BE2C (cell line): ENCODE data around the gene LRRC8D.

Experiments
- DNase-seq: peaks from one replicate; pipeline ENCODE4 v3.0.0-alpha.2; 2020
- H3K27me3 ChIP-seq: fragments of 250-450 bp; sonication (Bioruptor Pico); 2 replicates; pipeline ENCODE4 v1.5.1; 2020; ENCODE audit warnings: mild to moderate bottlenecking
- H3K36me3 ChIP-seq: fragments of 250-450 bp; sonication (Bioruptor Pico); 2 replicates; pipeline ENCODE4 v1.5.1; 2020; ENCODE audit warnings: mild to moderate bottlenecking
- H3K4me1 ChIP-seq: fragments of 250-450 bp; sonication (Bioruptor Pico); 2 replicates; pipeline ENCODE4 v1.5.1; 2020
- H3K4me3 ChIP-seq: 2 replicates; pipeline ENCODE4 v1.5.1; 2011; ENCODE audit warnings: low read depth, low read length
- H3K9me3 ChIP-seq: fragments of 250-450 bp; sonication (Bioruptor Pico); 2 replicates; pipeline ENCODE4 v1.5.1; 2020
- CTCF ChIP-seq: IDR thresholded peaks from 2 replicates; pipeline ENCODE4 v1.5.1; 2012; ENCODE audit warnings: mild to moderate bottlenecking, low read depth, low read length

The LRRC8D gene

GRCh38 chr1:89950703-89951102 lies 129.9 kb downstream of the LRRC8D start:
- Histone ChIP-seq H3K4me3 (no peak overlapping the region), H3K27me3 (no peaks in the 10 kb centered on the region), H3K4me1 (no peaks in the 10 kb centered on the region), H3K36me3 (no peaks in the 10 kb centered on the region), H3K9me3 (no peaks in the 10 kb centered on the region)
- DNase-seq, result no peak
- TF ChIP-seq CTCF, result no peak

GRCh38 chr1:89951766-89952604 lies 131.2 kb downstream of the LRRC8D start:
- DNase-seq, result no peak
- Histone ChIP-seq H3K27me3 (no peaks in the 10 kb centered on the region), H3K36me3 (no peaks in the 10 kb centered on the region), H3K9me3 (no peaks in the 10 kb centered on the region), H3K4me1 (no peaks in the 10 kb centered on the region), H3K4me3 (no peak overlapping the region)
- TF ChIP-seq CTCF, result no peak

- Histone ChIP-seq H3K27me3 (no peaks in the 10 kb centered on the region), H3K4me1 (no peaks in the 10 kb centered on the region), H3K36me3 (no peaks in the 10 kb centered on the region), H3K9me3 (no peaks in the 10 kb centered on the region), H3K4me3 (no peak overlapping the region)
- DNase-seq, result no peak
- no peak for TF ChIP-seq CTCF
These were observed 131.8 kb downstream of the LRRC8D start for GRCh38 chr1:89952605-89953130.

- peak; percentile 36 for DNase-seq
- H3K36me3 ChIP-seq, result no peaks in the 10 kb centered on the region
- peak; percentile 37 for TF ChIP-seq CTCF
- no peaks in the 10 kb centered on the region for H3K9me3 ChIP-seq
- H3K4me1 ChIP-seq, result no peaks in the 10 kb centered on the region
- H3K27me3 ChIP-seq, result no peaks in the 10 kb centered on the region
- no peak overlapping the region for H3K4me3 ChIP-seq
These were observed 132.3 kb downstream of the LRRC8D start for GRCh38 chr1:89953131-89953626.

GRCh38 chr1:89953929-89954328 lies 133.1 kb downstream of the LRRC8D start:
- no peak for DNase-seq
- Histone ChIP-seq H3K27me3 (no peaks in the 10 kb centered on the region), H3K36me3 (no peaks in the 10 kb centered on the region), H3K4me3 (no peak overlapping the region), H3K9me3 (no peaks in the 10 kb centered on the region), H3K4me1 (no peaks in the 10 kb centered on the region)
- TF ChIP-seq CTCF, result no peak

GRCh38 chr1:89954401-89954800 lies 133.6 kb downstream of the LRRC8D start:
- H3K4me3 ChIP-seq, result no peak overlapping the region
- H3K36me3 ChIP-seq, result no peaks in the 10 kb centered on the region
- no peaks in the 10 kb centered on the region for H3K4me1 ChIP-seq
- H3K9me3 ChIP-seq, result no peaks in the 10 kb centered on the region
- H3K27me3 ChIP-seq, result no peaks in the 10 kb centered on the region
- DNase-seq, result no peak
- no peak for TF ChIP-seq CTCF
